Breast epithelium (tissue), 3 donors: ENCODE measurements around the gene CEP89.

Source experiments
- CTCF ChIP-seq, 3 donors: fragments of 450-650 bp; IDR thresholded peaks; one replicate each; pipeline ENCODE4 v1.5.1; 2016 to 2017; ENCODE audit warnings: antibody characterized with exemption in 3 of 3, mild to moderate bottlenecking in 3 of 3, moderate library complexity in 3 of 3
- POLR2A ChIP-seq: fragments of 450-650 bp; IDR thresholded peaks from one replicate; pipeline ENCODE4 v1.6.1; 2016; ENCODE audit warnings: antibody characterized with exemption, mild to moderate bottlenecking, moderate library complexity
- POLR2AphosphoS5 ChIP-seq, 3 donors: sonication (generic); formaldehyde crosslinking; IDR thresholded peaks; one replicate each; pipeline ENCODE4 v1.6.1; 2017; ENCODE audit warnings: antibody characterized with exemption in 3 of 3

GRCh38 chr19:32887572-32888215 is 84.1 kb downstream of the CEP89 start:
- TF ChIP-seq CTCF (IDR thresholded peaks at IDR 0.05) (no peak), POLR2AphosphoS5 (IDR thresholded peaks at IDR 0.05) (no peak), POLR2A (no peak)
